ENCODE measurements around the gene THEM5.

- TF ChIP-seq POLR2A (IDR thresholded peaks at IDR 0.05; ENCODE audit: low read depth, low read length) (no peak), POLR2AphosphoS5 (IDR thresholded peaks at IDR 0.05; ENCODE audit: low read depth, low read length) (no peak), TAF1 (IDR thresholded peaks at IDR 0.05; ENCODE audit: borderline replicate concordance, low read depth, low read length) (no peak)
These were observed 32.6 kb downstream of the THEM5 start for GRCh38 chr1:151820940-151821339.

Data from GM12892 (cell line).